SK-N-SH (cell line): ENCODE data around the gene FALEC.
A peak's percentile ranks its signal among the peaks of the same experiment; 100 is the strongest.

ENCODE experiments used
- CTCF ChIP-seq: fragments of 200-600 bp; sonication (generic); IDR thresholded peaks from 2 replicates; pipeline ENCODE4 v1.6.1; 2017; ENCODE audit warnings: antibody characterized with exemption, mild to moderate bottlenecking, moderate library complexity
- EP300 ChIP-seq, 2 experiments: IDR thresholded peaks; 2 replicates each; pipeline versions ENCODE4 v1.4.0 to v1.6.1; 2012; ENCODE audit warnings: borderline replicate concordance in 1 of 2, low read depth in 1 of 2, low read length in 1 of 2
- EZH2phosphoT487 ChIP-seq: fragments of 200-600 bp; sonication (generic); IDR thresholded peaks from 2 replicates; pipeline ENCODE4 v1.6.1; 2017; ENCODE audit warnings: low read depth, mixed run types, mild to moderate bottlenecking, antibody characterized with exemption, moderate library complexity, borderline replicate concordance
- JUND ChIP-seq: IDR thresholded peaks from 2 replicates; pipeline ENCODE4 v1.4.0; 2012
- POLR2AphosphoS5 ChIP-seq: IDR thresholded peaks from 2 replicates; pipeline ENCODE4 v1.6.1; 2012; ENCODE audit warnings: low read depth, low read length
- SIN3A ChIP-seq: IDR thresholded peaks from 2 replicates; pipeline ENCODE4 v1.6.1; 2012; ENCODE audit warnings: low read depth, mild to moderate bottlenecking, low read length, moderate library complexity, borderline replicate concordance
- TAF1 ChIP-seq: IDR thresholded peaks from 2 replicates; pipeline ENCODE4 v1.6.1; 2012; ENCODE audit warnings: low read depth, mild to moderate bottlenecking, low read length, moderate library complexity, borderline replicate concordance
- YY1 ChIP-seq: IDR thresholded peaks from 2 replicates; pipeline ENCODE4 v1.4.0; 2012; ENCODE audit warnings: low read depth, mild to moderate bottlenecking
- TF ChIP-seq, protein P1 (sequence below): IDR thresholded peaks from 2 replicates; pipeline ENCODE4 v1.6.1; 2012; ENCODE audit warnings: mild to moderate bottlenecking, low read depth, low read length, moderate library complexity

DNA sequence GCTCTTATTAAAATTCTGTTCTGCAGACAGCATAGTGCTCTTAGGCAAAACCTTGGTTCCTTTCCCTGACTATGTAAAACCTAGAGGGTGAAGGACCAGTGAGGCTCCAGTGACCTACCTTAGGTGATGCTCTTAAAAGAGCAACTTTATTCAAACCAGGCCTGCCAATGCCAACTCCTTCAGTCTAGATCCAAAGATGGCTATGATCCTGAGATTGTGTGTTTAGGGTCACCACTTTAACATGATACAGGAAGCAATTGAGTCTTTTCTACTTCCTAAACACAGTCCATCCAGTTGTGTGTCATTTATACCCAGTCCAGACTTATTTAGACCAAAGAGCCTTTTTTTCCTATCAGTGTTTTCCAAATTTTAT is 53.0 kb downstream of the FALEC start:
- no peak for TF ChIP-seq CTCF
- TF ChIP-seq, protein P1, sequence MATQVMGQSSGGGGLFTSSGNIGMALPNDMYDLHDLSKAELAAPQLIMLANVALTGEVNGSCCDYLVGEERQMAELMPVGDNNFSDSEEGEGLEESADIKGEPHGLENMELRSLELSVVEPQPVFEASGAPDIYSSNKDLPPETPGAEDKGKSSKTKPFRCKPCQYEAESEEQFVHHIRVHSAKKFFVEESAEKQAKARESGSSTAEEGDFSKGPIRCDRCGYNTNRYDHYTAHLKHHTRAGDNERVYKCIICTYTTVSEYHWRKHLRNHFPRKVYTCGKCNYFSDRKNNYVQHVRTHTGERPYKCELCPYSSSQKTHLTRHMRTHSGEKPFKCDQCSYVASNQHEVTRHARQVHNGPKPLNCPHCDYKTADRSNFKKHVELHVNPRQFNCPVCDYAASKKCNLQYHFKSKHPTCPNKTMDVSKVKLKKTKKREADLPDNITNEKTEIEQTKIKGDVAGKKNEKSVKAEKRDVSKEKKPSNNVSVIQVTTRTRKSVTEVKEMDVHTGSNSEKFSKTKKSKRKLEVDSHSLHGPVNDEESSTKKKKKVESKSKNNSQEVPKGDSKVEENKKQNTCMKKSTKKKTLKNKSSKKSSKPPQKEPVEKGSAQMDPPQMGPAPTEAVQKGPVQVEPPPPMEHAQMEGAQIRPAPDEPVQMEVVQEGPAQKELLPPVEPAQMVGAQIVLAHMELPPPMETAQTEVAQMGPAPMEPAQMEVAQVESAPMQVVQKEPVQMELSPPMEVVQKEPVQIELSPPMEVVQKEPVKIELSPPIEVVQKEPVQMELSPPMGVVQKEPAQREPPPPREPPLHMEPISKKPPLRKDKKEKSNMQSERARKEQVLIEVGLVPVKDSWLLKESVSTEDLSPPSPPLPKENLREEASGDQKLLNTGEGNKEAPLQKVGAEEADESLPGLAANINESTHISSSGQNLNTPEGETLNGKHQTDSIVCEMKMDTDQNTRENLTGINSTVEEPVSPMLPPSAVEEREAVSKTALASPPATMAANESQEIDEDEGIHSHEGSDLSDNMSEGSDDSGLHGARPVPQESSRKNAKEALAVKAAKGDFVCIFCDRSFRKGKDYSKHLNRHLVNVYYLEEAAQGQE = no peak
- TF ChIP-seq YY1 = no peak
- TF ChIP-seq POLR2AphosphoS5 = peak; percentile 22
- TF ChIP-seq JUND = no peak
- TF ChIP-seq SIN3A = no peak
- no peak for TF ChIP-seq EZH2phosphoT487
- TF ChIP-seq TAF1 = no peak
- no peak for TF ChIP-seq EP300 (IDR thresholded peaks at IDR 0.05; ENCODE audit: borderline replicate concordance in 1 of 2, low read depth in 1 of 2, low read length in 1 of 2)
